ENCODE measurements around the gene SSBP4. TPM values are rescaled to one million over a fixed set of nuclear protein-coding genes. Genes with fewer than 3 reads are reported as not detected.

Gene SSBP4
- total RNA-seq, 4 donors from 2014 or later: 18.1 to 30.5 (median 27.4) TPM

DNA sequence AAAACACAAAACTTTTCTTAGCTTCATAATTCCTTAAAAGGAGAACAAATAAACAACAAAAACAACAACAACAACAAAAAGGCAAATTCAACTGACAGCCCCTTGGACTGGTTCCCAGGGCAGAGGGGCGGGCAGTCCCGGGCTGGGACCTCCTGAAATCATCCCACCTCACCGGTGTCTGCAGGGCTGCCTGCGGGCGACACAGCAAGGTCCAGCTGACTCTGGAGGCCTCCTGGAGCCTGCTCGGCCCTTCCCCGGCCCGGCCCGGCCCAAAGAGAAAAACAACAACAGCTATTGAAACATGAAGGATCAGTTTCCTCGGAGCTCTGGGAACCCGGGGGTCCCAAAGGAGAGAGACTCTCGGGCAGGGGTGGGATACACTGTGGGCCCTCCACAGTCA is 23.7 kb downstream of the SSBP4 start:
- WGBS: 80% methylated on average over 9 of the region's 12 CpGs
- Histone ChIP-seq H3K27ac (no peak overlapping the region), H3K36me3 (peaks cover 42% of the 10 kb centered on the region), H3K4me3 (no peak overlapping the region), H3K9me3 (no peaks in the 10 kb centered on the region), H3K4me1 (peaks cover 26% of the 10 kb centered on the region), H3K27me3 (no peaks in the 10 kb centered on the region)
- DNase-seq (ENCODE audit: low spot score in 2 of 2): no peak
- TF ChIP-seq POLR2A (IDR thresholded peaks at IDR 0.05): no peak
- TF ChIP-seq, protein P1, sequence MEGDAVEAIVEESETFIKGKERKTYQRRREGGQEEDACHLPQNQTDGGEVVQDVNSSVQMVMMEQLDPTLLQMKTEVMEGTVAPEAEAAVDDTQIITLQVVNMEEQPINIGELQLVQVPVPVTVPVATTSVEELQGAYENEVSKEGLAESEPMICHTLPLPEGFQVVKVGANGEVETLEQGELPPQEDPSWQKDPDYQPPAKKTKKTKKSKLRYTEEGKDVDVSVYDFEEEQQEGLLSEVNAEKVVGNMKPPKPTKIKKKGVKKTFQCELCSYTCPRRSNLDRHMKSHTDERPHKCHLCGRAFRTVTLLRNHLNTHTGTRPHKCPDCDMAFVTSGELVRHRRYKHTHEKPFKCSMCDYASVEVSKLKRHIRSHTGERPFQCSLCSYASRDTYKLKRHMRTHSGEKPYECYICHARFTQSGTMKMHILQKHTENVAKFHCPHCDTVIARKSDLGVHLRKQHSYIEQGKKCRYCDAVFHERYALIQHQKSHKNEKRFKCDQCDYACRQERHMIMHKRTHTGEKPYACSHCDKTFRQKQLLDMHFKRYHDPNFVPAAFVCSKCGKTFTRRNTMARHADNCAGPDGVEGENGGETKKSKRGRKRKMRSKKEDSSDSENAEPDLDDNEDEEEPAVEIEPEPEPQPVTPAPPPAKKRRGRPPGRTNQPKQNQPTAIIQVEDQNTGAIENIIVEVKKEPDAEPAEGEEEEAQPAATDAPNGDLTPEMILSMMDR (IDR thresholded peaks at IDR 0.05): no peak
- TF ChIP-seq POLR2AphosphoS5 (IDR thresholded peaks at IDR 0.05): no peak
- TF ChIP-seq EP300 (IDR thresholded peaks at IDR 0.05): no peak

DNA sequence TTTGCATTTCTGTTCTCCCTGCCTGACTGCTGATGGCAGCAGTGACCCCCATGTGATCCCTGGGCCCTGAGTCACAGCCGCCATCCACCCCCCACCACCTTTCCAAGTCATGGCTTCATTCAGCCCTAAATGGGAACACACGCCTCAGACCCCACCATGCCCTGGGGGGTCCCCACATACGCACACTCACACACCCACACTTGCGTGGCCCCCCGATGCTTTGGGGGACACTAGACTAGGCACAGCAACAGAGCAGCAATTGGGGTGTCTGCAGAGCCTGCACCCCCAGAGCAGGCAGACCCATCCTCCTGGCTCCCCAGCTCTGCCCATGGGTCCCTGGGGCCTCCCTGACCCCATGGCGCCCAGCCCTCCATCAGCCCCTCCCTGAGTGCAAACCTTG is 24.2 kb downstream of the SSBP4 start:
- Histone ChIP-seq H3K9me3 (no peaks in the 10 kb centered on the region), H3K36me3 (peaks cover 46% of the 10 kb centered on the region), H3K27me3 (no peaks in the 10 kb centered on the region), H3K27ac (no peak overlapping the region), H3K4me3 (no peak overlapping the region), H3K4me1 (peaks cover 21% of the 10 kb centered on the region)
- WGBS: 81% methylated on average over 6 of the region's 6 CpGs
- no peak for DNase-seq (ENCODE audit: low spot score in 2 of 2)
- TF ChIP-seq EP300 (IDR thresholded peaks at IDR 0.05) (no peak), POLR2A (IDR thresholded peaks at IDR 0.05) (no peak), POLR2AphosphoS5 (IDR thresholded peaks at IDR 0.05) (no peak)
- TF ChIP-seq, protein P1 (IDR thresholded peaks at IDR 0.05): no peak

DNA sequence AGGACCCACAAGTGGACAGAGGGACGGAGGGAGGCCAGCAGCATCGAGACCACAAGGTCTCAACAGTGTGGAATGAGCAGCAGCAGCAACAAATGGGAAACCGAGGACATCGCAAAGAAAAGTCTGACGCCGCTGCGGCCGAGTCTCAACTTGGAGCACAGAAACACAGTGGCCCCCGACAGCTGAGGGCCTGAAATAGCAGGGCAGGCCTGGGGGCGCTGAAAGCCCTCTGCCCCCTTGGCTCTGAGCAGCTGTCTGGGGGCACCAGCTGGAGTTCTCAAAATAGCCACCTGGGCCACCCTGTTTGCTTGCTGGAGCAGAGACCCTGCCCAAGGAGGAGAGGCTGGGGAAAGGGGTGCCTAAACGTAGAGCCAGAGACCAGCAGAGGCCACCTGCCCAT is 24.6 kb downstream of the SSBP4 start:
- WGBS: 89% methylated on average over 11 of the region's 11 CpGs
- H3K27ac ChIP-seq: no peak overlapping the region
- H3K4me3 ChIP-seq: no peak overlapping the region
- H3K36me3 ChIP-seq: peaks cover 51% of the 10 kb centered on the region
- DNase-seq (ENCODE audit: low spot score in 2 of 2): no peak
- TF ChIP-seq POLR2A (IDR thresholded peaks at IDR 0.05) (no peak), POLR2AphosphoS5 (IDR thresholded peaks at IDR 0.05) (no peak), EP300 (IDR thresholded peaks at IDR 0.05) (no peak)
- TF ChIP-seq, protein P1 (IDR thresholded peaks at IDR 0.05): no peak
- H3K27me3 ChIP-seq: no peaks in the 10 kb centered on the region
- H3K4me1 ChIP-seq: peaks cover 17% of the 10 kb centered on the region
- no peaks in the 10 kb centered on the region for H3K9me3 ChIP-seq

DNA sequence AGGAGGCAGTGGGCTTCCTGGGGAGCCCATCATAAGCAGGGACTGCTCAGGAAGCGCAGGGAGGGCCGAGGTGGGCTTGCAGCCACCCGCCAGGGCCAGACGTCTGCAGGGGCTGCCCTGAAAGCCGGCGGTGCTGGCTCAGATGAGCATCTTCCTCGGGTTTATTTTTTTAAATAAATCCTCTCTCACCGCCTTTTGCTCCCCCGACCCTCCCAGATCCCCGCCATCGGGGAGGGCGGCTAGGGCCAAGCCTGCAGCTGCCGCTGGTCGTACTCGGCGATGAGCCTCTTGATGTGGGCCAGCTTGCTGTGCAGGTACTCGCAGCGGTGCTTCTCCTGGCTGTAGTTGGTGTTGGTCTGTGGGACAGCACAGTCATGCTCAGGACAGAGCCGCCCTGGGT is 25.3 kb downstream of the SSBP4 start:
- H3K36me3 ChIP-seq: peaks cover 57% of the 10 kb centered on the region
- H3K4me3 ChIP-seq: no peak overlapping the region
- H3K9me3 ChIP-seq: no peaks in the 10 kb centered on the region
- 88% methylated on average over 11 of the region's 19 CpGs for WGBS
- H3K27me3 ChIP-seq: no peaks in the 10 kb centered on the region
- TF ChIP-seq, protein P1 (IDR thresholded peaks at IDR 0.05): no peak
- no peak for TF ChIP-seq POLR2A (IDR thresholded peaks at IDR 0.05)
- TF ChIP-seq EP300 (IDR thresholded peaks at IDR 0.05): no peak
- no peak for TF ChIP-seq POLR2AphosphoS5 (IDR thresholded peaks at IDR 0.05)
- no peak for DNase-seq (ENCODE audit: low spot score in 2 of 2)
- H3K27ac ChIP-seq: no peak overlapping the region
- peaks cover 10% of the 10 kb centered on the region for H3K4me1 ChIP-seq

DNA sequence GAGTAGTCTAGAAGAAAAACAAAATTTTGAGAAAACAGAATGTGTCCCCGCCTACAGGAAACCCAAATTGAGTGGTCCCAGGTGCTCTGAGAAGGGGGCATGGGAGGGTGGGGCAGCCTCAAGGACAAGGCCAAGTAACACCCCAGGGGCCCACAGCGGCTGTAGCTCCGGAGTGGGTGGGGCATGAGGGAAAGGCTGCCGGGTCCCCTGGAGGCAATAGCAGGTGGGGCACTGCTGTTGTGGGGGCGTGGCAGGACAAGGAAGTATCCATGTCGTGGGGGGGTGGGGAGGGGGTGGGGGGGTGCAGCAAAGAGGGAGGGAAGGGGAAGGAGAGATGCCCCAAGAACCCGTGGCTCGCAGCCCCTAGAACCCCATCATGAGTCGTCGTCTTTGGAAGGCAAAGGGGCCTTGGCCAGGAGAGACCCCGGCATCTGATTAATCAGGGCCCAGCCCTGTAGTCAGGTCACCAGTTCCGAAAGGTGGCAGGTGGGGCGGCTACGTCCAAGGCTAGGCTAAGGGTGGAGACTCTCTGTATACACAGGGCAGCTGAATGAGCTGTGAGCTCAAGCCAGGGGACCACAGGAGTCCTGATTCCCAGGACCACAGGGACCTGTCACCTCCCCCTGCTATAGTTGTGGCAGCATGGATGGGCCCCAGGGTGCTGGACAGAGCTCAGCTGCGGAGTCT is 26.2 kb downstream of the SSBP4 start:
- WGBS: 68% methylated on average over 14 of the region's 15 CpGs
- H3K9me3 ChIP-seq: no peaks in the 10 kb centered on the region
- no peak overlapping the region for H3K27ac ChIP-seq
- no peak overlapping the region for H3K4me3 ChIP-seq
- no peaks in the 10 kb centered on the region for H3K27me3 ChIP-seq
- TF ChIP-seq EP300 (IDR thresholded peaks at IDR 0.05) (no peak), POLR2A (IDR thresholded peaks at IDR 0.05) (no peak), POLR2AphosphoS5 (IDR thresholded peaks at IDR 0.05) (no peak)
- TF ChIP-seq, protein P1 (IDR thresholded peaks at IDR 0.05): no peak
- peaks cover 66% of the 10 kb centered on the region for H3K36me3 ChIP-seq
- DNase-seq (ENCODE audit: low spot score in 2 of 2): no peak
- H3K4me1 ChIP-seq: peaks cover 5% of the 10 kb centered on the region

Data from suprapubic skin (tissue), 4 donors.